Panc1 (cell line): Measurements from ENCODE around the gene PSMA5.

Experiments
- CTCF ChIP-seq: fragments of 450-650 bp; IDR thresholded peaks from 2 replicates; pipeline ENCODE4 v1.5.1; 2017; ENCODE audit warnings: mild to moderate bottlenecking
- POLR2AphosphoS5 ChIP-seq: IDR thresholded peaks from 2 replicates; pipeline ENCODE4 v1.6.1; 2012; ENCODE audit warnings: mild to moderate bottlenecking, low read depth, low read length, moderate library complexity

GRCh38 chr1:109377698-109378097 lies 48.5 kb downstream of the PSMA5 start:
- TF ChIP-seq CTCF (no peak), POLR2AphosphoS5 (no peak)
